HG03432 (cell line): ENCODE data around the gene RPL15.

ENCODE experiments used
- ATAC-seq: cut with Tn5 transposase; IDR thresholded peaks from one replicate; pipeline ENCODE4 v1.9.1; 2021; ENCODE audit warnings: mild to moderate bottlenecking, moderate library complexity; ENCODE audit not compliant: unreplicated experiment

Gene RPL15

DNA sequence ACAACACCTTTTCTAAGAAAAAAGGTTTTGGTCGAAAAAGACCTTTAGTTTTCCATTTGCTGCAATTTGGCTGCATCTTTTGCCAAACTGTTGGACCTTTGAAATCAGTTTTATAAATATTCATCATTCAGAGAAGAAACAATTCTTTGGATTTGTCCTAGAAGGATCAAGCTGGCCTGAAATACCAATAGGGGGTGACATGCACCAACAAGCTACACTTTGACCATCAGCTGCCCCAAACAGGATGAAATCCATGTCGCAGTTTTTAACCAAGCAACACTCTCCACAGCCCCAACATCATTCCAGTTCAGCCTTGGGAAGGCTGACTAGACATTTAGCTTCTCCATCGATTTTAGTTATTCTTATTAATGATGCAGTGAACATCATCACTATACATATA lies 9.8 kb downstream of the RPL15 start:
- ATAC-seq: no peak

DNA sequence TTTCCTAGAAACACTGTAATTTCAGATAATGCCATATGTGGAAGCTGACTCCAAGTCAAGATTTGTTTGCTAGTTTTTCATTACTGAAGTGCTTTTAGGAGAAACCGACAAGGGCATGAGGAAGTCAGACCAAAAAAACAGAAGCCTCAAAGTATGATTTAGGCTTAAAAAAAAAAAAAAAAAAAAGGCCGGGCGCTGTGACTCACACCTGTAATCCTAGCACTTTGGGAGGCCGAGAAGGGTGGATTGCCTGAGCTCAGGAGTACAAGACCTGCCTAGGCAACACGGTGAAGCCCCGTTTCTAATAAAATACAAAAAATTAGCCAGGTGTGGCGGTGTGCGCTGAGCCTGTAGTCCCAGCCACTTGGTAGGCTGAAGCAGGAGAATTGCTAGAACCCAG lies 11.6 kb downstream of the RPL15 start:
- no peak for ATAC-seq

DNA sequence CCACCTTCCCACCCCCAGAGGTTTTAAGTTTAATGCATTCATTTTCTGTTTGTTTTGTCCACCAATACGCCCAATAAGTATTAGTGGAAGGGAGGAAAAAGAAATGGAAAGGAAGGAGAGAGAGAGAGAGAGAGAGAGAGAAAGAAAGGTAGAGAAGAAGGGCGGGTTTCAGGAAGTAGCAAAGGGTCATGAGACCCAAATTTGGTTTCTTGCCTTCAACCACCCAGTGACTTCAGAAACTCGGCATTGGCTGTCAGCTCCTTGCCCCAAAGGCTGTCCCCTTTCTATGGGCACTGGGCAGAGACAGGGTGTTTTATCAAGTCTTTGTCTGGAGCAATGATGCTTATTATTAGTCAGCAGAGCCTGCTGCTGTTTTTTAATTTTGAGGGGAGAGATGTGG lies 14.7 kb downstream of the RPL15 start:
- ATAC-seq: no peak

GRCh38 chr3:23932571-23932970 lies 15.6 kb downstream of the RPL15 start:
- ATAC-seq: no peak

GRCh38 chr3:23934253-23934652 lies 17.3 kb downstream of the RPL15 start:
- ATAC-seq: no peak

- no peak for ATAC-seq
These were observed 20.4 kb downstream of the RPL15 start for GRCh38 chr3:23937296-23937695.

DNA sequence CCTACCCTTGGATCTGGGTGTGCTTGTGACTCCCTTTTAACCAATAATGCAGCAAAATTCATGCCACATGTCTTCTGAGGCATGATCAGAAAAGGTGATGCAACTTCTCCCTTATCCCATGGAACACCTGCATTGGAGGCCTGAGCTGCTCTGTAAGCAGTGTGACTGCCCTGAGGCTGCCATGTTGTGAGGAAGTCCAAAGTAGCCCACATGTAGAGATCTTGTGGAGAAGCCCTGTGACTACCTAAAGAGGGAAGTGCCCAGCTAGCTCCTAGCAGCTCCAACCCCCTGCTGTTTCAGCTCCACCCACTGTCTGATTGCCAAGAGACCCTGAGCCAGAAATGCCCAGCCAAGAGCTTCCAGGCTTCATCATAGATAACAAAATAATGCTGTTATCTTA lies 21.8 kb downstream of the RPL15 start:
- ATAC-seq: no peak

DNA sequence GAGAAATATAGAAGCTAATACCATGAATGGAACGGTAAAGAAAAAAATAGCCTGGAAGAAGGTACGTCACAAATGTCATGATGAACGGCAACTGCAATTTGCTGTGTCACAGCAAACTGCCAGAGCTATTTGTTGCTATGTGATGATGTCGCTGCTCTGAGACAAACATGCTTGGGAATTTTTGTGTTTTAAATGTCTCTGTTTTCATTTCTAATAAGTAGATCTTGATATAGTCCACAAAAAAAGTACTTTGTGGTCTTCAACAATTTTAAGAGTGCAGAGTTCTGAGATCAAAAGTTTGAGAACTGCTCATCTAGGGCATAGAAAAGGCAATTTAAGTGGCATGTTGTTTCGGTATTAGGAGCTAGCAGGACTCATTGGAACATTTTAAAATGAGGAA lies 23.8 kb downstream of the RPL15 start:
- no peak for ATAC-seq

DNA sequence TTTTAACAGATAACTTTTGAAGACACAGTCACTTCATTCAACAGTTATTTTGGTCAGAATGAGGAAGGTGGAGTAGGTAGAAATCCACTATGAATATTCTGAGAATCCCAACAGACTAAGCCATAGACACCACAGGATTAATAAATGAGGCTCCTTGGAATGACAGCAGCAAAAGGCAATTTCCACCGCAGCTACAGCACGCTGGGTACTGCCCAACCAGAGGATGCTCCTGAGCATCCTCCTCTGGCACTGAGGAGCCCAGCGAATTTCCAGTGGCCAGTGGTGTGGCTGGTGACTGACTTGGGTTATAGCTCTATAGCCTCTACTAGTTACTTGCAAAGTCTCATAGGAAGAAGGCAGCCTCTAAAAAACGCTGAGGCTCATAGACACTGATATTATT lies 24.5 kb downstream of the RPL15 start:
- no peak for ATAC-seq

- no peak for ATAC-seq
These were observed 25.6 kb downstream of the RPL15 start for GRCh38 chr3:23942546-23942945.

- no peak for ATAC-seq
These were observed 27.3 kb downstream of the RPL15 start for GRCh38 chr3:23944007-23944783.

GRCh38 chr3:23944861-23945662 lies 28.1 kb downstream of the RPL15 start, which contains the start of gene NR1D2:
Gene NR1D2, plus strand, starts transcription at chr3:23945286. Its CDS starts 293 bp downstream, at chr3:23945579.
- peak; percentile 67 for ATAC-seq

DNA sequence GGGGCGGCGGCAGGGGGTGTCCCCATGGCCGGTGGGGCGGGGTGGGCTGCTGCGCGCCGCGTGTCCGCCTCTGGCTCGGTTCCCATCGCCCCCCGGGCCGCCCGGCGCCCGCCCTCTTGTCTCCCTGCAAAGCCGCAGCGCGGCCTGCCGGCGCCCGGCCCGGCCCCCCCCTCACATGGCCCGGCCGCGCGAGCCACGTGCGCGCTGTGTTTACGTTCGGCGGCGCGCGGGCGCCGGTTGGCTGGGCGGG lies 28.7 kb downstream of the RPL15 start:
- ATAC-seq: no peak

GRCh38 chr3:23945913-23946687 lies 29.2 kb downstream of the RPL15 start:
- ATAC-seq: peak; percentile 82

DNA sequence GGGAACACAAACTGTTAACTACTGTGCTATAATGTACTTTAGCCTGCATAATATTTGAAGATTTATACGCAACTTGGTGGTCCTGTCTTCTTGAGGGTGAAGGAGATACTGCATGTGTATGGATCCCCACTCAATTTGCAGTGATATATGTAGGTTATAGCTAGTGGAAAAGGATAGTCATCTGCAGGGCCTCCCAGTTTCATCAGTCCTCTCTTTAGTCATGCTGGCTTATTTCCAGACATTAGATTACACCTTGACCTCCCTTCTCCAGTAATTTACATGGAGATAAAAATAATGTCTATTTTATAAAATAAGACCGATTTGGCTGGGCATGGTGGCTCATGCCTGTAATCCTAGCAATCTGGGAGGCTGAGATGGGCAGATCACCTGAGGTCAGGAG lies 31.8 kb downstream of the RPL15 start:
- no peak for ATAC-seq

DNA sequence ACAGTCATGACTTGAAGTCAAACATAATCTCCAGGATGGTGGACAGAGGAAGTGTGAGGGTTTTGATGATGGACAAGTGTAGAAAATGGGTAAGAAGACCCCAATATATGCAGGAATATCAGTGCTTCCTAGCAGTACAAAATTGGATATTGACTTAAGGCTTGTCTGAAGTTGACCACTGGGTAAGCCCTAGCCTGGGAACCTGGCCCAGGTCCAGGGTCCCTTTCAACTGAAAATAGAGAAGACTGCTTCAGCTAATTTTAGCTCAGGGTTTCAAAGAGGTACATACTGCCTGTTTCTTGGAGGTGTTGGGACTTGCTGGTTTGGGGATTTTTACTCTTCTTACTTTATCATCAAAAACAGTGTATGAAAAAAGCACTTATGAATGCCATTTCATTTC lies 32.9 kb downstream of the RPL15 start:
- ATAC-seq: peak; percentile 19

GRCh38 chr3:23950293-23950692 lies 33.4 kb downstream of the RPL15 start:
- ATAC-seq: peak; percentile 18

- peak; percentile 66 for ATAC-seq
These were observed 35.7 kb downstream of the RPL15 start for GRCh38 chr3:23952646-23953045.

GRCh38 chr3:23953523-23953922 lies 36.6 kb downstream of the RPL15 start:
- no peak for ATAC-seq

DNA sequence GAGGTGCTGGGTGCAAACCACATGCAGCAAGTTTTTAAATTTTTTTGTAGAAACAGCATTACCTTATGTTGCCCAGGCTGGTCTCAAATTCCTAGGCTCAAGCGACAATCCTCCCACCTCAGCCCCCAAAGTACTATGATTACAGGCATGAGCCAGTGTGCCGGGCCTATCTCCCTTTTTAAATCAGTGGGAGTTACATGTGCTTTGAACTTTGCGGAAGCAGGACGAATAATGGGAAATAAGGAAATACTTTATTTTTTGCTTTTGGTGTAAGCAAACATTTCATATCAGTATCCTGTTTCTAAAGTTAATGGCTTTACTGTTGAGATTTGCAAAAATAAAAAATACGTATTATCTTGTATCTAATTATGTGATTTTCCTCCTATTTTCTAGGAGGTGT lies 37.2 kb downstream of the RPL15 start:
- ATAC-seq: no peak

DNA sequence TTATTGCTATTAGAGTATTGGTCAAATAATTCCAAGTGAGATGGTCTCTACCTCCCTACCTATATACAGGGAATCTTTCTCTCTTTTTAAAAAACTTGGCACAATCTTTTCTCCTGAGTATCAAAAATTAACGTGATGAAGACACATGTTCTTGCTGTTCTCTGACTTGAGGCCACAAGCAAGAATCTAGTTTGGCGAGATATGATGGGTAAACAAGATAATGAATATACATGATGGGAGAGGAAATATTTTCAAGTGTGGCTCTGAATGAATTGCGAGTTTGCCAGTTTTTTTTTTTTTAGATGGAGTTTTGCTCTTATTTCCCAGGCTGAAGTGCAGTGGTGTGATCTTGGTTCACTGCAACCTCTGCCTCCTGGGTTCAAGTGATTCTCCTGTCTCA lies 39.8 kb downstream of the RPL15 start:
- ATAC-seq: no peak
